Stimulated activated naive CD4-positive, alpha-beta T cell (primary cell): ENCODE data around the gene LRG1.

Experiments used
- DNase-seq, 6 experiments: peaks; one replicate each; lab custom pipeline; 2025; lab: John Stamatoyannopoulos, UW

The LRG1 gene

GRCh38 chr19:4493104-4493928 is 46.5 kb downstream of the LRG1 start:
- DNase-seq: no peak

- no peak for DNase-seq
Observed at GRCh38 chr19:4492337-4493103, 47.3 kb downstream of the LRG1 start.

GRCh38 chr19:4491446-4491845 is 48.4 kb downstream of the LRG1 start:
- no peak for DNase-seq

- DNase-seq: no peak
Observed at GRCh38 chr19:4488496-4488895, 51.3 kb downstream of the LRG1 start.

- DNase-seq: no peak
Observed at GRCh38 chr19:4487572-4487971, 52.3 kb downstream of the LRG1 start.
